Suprapubic skin (tissue), 4 donors: Measurements from ENCODE around the gene HSPB6.

Experiments used
- CTCF ChIP-seq, 2 donors: fragments of 200-600 bp in 1 of 2; fragments of 450-650 bp in 1 of 2; sonication (generic) in 1 of 2; IDR thresholded peaks; one replicate each; pipeline ENCODE4 v1.5.1; 2016 to 2019; ENCODE audit warnings: antibody characterized with exemption in 2 of 2, mild to moderate bottlenecking in 1 of 2, moderate library complexity in 1 of 2
- POLR2A ChIP-seq, 2 donors: fragments of 450-650 bp; IDR thresholded peaks; one replicate each; pipeline ENCODE4 v1.6.1; 2017; ENCODE audit warnings: antibody characterized with exemption in 2 of 2, mild to moderate bottlenecking in 2 of 2, moderate library complexity in 2 of 2
- POLR2AphosphoS5 ChIP-seq, 3 donors: sonication (generic); formaldehyde crosslinking; IDR thresholded peaks; one replicate each; pipeline ENCODE4 v1.6.1; 2017; ENCODE audit warnings: antibody characterized with exemption in 3 of 3

DNA sequence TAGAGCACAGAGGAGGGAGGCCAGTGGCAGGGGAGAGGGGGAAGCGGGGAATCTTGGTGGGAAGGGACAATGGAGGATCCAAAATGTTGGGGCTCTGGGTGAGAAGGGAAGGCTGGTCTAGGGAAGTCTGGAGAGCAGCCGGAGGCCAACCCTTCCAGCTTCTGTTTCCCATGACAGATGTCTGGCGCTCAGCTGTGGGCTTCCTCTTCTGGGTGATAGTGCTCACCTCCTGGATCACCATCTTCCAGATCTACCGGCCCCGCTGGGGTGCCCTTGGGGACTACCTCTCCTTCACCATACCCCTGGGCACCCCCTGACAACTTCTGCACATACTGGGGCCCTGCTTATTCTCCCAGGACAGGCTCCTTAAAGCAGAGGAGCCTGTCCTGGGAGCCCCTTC is 10.3 kb downstream of the HSPB6 start:
- TF ChIP-seq CTCF (IDR thresholded peaks at IDR 0.05): no peak
- no peak for TF ChIP-seq POLR2AphosphoS5 (IDR thresholded peaks at IDR 0.05)
- TF ChIP-seq POLR2A (IDR thresholded peaks at IDR 0.05): no peak
